ENCODE results near the gene SPSB1.

Gene SPSB1

DNA sequence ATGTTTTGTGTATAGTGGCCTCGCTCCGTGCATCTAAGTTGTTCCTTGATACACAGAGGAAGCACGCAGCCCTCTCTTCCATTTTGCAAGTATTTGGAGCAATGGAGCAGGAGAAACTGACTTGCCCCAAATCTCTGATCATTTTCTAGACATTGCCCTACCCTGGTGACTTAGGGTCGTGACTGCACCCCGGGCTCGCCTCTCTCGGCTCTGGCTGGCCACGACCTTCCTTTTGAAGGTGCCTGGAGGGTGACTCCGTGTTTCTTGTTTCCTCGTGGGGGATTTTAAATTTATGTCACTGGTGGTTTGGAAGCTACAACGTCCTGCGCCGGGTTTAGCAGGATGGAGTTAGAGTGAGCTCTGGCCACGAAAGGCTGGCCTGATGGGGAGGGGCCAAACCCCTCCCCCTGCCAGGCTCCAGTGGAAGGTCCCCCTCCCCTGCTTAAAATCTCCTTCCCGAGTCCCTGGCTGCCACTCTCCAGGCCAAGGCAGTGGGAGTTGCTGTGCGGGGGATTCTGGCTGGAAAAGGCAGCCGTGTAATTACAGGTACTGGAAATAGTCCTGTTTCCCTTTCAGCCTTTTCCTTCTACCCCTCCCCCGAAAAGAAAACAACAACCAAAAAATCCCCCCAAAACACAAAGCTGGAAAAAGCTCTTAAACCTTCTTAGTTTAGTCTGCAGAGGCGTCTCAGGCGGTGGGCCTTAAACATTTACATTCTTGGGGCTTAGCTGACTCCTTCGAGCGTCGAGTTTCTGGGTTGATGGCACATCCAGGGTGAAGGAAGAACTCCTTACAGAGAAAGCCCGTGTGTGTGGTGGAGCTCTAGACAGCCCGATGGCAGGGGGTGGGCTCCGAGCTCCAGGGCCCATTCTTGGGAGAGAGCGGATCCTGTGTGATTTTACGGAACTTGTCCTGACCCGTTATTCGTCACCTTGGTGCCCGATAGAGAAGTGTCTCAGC is 28.1 kb downstream of the SPSB1 start:
- DNase-seq: no peak

GRCh38 chr1:9321480-9321849 is 28.8 kb downstream of the SPSB1 start:
- no peak for DNase-seq

DNA sequence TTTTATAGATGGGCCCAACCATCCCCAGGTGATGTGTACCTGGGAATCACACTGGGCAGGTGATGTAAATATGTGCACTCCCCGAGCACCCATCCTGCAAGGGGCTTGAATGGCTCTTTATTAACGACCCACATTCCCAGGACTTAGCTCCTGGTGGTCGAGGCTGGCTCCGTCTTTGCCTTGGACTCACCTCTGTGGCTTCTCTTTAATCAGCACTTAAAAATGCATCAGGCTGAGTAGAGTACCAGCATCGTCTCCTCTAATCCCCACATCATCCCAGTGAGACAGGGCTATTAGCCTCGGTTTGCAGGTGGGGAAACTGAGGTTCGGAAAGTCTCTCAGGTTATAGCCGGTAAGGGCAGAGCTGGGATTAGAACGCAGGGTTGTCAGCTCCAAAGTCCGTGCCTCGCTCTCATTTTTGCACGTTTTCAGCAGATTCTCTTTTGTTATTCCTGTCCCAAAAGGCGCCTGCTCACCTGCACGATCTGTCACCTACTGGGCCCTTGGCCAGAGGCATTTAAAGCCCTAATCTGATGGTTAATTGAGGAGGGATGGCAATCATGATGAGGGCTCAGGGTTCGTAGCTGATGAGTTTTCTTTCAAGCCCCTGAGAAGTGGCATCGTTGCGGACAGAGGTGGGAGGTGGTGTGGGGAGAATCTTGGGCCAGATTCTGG is 29.4 kb downstream of the SPSB1 start:
- DNase-seq: no peak

DNA sequence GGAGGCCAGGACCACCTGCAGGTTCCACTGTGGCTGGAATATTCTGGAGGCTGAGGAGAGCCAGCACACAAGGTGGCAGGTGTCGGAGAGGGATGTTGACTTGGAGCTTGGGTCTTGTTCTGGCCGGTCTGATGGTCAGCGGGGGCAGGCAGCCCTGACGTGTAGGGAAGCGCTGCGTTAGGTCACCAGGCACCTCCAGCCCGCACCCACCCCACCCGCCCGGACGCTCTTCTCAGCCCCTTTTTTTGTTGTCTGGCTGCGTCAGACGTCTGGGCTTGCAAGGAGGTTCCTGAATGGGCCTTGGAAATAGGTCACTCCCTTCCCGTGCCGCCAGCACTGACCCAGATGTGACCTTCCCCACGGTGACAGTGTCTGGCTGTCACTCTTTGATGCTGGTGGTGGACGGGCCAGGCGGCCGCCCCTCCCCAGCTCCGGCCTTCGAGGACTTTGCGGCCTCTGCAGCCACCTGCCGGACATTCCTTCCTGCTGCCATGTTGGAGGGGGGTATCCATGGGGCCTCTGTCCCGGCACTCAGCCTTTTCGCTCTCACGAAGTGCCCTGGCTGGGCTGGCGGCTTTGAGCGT is 30.1 kb downstream of the SPSB1 start:
- DNase-seq: no peak

- DNase-seq: no peak
These were observed 31.8 kb downstream of the SPSB1 start for GRCh38 chr1:9324246-9325096.

DNA sequence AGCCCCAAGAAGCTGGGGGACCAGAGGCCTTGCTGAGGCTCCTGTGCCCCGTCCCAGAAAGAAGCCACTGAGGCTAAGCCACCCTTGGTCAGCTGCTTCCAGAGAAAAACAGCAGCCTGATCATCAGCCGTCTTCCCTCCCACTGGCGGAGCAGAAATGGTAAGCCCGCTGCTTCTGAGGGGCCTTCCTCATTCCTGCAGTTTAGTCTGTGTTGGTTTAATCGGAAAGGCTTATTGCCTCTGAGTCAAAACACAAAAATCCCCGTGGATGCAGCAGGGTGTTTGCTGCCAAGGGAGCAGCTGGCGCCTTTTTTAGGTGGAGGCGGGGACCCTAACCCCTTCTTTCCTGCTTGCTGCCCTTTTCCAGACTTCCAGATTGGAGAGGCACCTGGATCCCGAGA is 33.9 kb downstream of the SPSB1 start:
- DNase-seq: no peak

- no peak for DNase-seq
These were observed 35.5 kb downstream of the SPSB1 start for GRCh38 chr1:9328201-9328600.

GRCh38 chr1:9328715-9329114 is 36.0 kb downstream of the SPSB1 start:
- no peak for DNase-seq

DNA sequence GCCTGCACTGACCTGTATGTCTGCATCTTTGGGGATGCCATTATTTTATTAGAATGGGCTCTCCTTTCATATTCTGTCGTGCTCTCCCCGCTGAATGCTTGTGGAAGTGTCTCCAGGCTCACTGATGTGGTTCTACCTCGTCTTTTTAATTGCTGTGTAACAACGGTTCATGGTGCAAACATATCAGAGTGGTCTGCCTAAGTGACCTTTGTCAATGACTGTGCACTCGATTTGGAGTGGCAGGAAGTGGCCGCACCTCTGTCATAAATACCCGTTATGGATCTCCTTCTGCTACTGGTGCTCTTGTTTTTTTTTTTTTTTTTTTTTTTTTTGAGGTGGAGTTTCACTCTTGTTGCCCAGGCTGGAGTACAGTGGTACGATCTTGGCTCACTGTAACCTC is 38.3 kb downstream of the SPSB1 start:
- DNase-seq: no peak

DNA sequence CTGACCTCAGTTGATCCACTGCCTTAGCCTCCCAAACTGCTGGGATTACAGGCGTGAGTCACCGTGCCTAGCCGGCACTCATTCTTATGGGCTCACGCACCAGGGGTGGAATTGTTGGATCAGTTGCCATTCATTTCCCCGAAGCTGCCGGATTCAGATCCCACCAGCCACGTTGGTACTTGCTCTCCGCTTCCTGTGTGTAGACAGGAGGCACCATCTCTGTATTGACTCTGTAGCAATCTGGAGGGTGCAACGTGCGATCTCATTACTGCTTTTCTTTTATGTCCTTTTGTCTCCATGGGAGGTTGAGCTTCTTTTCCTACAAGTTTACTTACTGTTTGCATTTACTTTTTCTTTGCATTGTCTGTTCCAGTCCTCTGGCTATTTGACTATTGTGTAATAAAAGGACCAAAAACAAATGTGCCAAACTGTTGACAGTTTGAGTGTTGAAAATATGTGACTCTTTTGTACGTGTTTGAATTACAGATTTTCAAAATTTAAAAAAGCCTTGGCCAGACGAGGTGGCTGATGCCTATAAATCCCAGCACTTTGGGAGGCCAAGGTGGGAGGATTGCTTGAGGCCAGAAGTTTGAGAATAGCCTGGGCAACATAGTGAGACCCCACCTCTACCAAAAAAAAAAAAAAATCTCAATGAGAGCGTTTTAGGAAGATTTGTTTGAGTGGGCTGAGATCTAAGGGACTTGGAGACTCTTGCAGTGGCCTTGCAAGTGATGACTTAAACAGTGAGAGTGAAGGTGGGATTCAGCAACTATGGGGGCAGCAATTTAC is 39.1 kb downstream of the SPSB1 start:
- DNase-seq: no peak

GRCh38 chr1:9332513-9333143 is 39.9 kb downstream of the SPSB1 start:
- no peak for DNase-seq

DNA sequence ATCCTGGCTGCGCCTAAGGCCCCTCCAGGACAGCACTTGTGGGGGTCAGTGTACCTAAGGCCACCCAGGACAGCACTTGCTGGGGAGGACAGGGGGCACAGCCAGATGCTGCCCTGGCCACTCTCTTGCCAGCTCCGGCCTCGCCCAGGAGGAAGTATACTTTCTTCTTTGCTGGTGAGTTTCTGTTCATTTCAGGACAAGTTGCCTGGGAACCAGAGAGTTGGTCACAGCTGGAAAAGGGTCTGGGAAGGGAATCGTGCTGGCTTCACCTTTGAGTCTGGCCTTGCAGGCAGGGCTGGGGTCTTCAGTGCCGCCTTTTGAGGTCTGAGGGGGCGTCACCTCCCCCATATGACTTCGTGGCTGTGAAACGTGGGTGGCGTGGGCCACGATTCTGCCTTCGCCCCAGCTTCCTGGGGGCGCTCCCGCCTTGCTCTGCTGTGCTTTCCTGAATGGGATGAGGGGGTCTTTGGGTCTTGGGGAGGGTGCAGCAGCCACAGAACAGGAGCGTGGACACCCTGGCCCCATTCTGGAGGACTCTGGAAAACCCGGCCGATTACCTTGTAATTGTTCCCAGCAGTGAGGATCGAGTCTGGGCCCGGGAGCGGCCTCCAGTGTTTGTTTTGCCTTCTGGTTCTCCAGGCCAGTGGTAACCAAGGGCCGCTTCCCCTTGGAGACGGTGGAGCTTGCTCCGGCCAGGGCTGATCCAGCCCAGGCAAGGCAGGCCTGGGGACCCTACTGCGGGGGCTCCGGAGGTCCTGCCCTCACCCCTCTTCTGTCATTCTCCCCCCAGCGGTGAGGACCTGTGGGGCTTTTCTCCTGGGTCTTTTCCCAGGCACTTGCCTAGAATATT is 45.9 kb downstream of the SPSB1 start:
- DNase-seq: no peak

DNA sequence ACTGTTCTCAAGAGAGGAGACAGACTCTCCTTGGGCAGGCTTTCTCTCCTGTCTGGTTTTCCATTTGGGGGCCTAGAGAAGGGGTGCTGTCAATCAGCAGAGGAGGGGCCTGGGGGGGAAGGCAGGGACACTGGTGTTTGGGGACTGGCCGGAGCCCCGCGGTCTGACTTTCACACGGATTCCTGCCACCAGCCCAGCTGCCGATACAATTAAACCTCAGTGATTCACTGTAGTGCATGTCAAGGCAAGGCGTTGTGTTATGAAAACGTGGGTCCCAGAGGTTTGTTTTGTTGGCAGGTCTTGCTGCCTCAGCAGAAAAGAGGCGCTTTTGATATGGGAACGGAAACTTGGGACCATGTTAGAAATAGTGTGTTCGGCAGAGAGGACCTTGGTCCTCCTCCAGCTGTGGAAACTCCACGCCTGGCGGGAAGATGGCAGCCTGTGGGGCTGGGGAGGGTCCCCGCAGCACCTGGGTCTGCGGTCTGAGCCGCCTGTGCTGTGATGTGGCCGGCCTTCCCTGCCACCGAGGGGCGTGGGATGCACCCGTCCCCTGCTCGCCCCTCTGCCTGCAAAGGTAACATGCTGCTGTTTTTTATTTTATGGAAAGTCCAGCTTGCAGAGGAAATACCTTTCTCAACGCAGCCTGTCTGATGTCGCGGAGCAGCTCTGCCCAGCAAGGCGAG is 47.6 kb downstream of the SPSB1 start:
- DNase-seq: no peak

DNA sequence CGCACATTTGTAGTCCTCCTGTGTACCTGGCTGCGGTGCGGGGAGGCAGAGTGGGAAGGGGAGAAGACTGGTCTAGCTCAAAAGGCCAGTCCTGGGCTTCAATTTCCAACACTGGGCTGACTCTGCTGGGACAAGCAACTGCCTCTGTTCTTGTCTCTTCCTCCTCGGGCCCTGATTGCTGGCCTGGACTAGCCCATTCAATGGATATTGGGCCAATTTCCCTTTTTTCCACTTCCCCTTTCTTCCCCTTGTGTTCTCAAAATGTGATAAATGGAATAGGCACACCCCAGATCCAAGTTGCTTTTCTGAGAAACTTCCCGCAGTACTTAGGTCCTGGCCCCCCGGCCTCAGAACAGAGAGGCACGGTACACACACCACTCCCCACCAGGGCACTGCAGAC is 48.2 kb downstream of the SPSB1 start:
- no peak for DNase-seq

GRCh38 chr1:9341301-9341845 is 48.7 kb downstream of the SPSB1 start:
- DNase-seq: no peak

DNA sequence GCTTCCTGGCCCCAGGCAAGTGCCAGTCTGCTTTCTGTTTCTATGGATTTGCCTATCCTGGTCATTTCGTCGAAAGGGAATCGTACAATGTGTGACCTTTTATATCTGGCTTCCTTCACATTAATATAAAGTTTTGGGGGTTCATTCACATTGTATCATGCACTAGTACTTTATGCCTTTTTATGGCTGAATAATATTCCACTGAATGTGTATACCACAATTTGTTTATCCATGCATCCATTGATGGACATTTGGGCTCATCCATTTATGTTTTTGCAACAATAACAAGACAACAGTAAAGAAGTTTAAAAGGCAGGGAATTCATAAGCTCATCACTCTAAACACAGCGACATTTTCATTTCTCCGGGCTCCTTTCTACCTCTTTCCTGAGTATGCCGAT is 50.6 kb downstream of the SPSB1 start:
- no peak for DNase-seq

DNA sequence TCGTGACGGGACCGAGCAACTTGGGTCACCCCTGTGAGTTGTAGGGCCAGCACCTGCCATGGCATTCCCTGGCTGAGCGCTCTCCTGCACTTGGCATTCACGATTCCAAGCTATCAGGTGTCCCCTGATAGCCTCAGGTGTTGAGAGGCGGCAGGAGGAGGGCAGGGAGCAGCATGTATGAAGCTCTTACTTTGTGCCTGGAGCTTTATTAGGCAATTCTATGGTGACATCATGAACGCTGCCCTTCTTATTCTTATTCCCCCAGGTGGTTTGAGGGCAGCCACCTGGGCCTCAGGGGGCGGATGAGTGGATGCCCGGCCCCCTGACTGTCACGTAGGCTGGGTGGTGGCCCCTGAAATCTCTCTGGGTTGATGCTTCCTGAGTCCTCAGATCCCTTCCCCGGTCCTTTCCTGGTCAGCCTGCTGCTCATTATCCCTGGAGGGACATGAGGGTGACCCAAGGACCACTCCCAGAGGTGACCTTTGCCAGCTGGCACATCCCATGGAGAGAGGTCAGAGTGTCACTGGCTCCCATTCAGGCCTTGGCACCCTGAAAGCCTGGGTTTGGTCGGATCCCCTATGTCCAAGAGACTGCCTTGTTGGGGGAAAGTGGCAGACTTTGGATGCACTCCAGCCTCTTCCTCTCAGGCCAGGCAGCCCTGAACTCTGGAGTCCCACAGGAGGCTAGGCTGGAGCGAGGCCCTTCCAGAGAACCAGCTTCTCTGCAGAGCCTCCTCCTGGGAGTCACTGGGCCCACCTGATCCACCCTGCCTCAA is 51.9 kb downstream of the SPSB1 start:
- DNase-seq: no peak

DNA sequence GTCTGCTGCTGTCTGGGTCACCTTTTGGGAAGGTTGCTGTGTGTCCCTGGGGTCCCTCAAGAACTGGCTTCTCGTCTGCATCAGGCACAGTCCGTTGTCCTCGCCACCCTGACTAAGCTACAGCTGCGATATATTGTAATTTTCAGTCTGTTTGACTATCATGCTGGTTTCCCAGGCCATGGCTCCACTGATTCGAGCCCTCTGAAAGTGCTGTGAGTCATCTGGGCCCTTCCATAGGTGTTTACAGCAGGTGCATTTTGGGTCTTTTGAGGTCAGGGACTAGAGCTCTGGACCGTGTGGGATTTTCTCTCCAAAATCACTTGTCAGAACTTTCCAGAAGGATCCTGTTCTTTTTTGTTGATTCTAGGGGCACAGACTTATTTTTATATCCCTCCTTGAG is 52.8 kb downstream of the SPSB1 start:
- DNase-seq: no peak

DNA sequence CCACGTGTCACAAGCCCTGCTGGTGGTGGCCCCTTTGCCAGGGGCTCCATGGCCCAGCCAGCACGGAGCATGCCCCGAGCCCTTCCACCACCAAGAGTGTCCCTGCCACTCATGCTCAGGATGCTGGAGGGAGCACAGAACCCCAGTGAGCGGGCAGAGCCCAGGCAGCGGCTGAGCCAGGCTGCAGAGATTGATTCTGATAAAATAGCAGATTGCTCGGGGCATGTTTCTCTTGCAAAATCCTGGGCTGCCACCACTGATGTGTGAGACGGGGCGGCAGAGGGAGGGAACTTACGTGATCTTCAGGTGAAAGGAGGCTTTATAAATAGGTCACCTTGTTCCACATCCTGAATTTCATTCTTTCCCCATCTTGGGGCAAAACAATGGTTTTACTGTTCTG is 53.2 kb downstream of the SPSB1 start:
- DNase-seq: no peak

Measured in NCI-H2081 treated with DMSO at 0.1 percent for 48 hours (cell line).